Measurements from ENCODE around the gene ZNF654.

ZNF654 gene

DNA sequence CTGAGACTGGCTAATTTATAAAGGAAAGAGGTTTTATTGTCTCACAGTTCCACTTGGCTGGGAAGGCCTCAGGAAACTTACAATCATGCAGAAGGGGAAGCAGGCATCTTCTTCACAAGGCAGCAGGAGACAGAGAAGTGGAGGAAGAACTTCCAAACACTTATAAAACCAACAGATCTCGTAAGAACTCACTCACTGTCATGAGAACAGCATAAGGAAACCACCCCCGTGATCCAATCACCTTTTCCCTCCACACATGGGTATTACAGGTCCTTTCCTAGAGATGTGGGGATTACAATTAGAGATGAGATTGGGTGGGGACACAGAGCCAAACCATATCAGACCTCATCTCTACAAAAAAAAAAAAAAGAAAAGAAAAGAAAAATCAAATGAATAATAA, 26.0 kb upstream of the ZNF654 start:
- Histone ChIP-seq H3K27ac (replicated peaks) (no peak overlapping the region), H3K4me3 (replicated peaks; ENCODE audit: insufficient read depth, low read length) (no peak overlapping the region), H3K27me3 (ENCODE audit: insufficient read depth, poor library complexity, severe bottlenecking) (no peaks in the 10 kb centered on the region)
- TF ChIP-seq, protein P1, sequence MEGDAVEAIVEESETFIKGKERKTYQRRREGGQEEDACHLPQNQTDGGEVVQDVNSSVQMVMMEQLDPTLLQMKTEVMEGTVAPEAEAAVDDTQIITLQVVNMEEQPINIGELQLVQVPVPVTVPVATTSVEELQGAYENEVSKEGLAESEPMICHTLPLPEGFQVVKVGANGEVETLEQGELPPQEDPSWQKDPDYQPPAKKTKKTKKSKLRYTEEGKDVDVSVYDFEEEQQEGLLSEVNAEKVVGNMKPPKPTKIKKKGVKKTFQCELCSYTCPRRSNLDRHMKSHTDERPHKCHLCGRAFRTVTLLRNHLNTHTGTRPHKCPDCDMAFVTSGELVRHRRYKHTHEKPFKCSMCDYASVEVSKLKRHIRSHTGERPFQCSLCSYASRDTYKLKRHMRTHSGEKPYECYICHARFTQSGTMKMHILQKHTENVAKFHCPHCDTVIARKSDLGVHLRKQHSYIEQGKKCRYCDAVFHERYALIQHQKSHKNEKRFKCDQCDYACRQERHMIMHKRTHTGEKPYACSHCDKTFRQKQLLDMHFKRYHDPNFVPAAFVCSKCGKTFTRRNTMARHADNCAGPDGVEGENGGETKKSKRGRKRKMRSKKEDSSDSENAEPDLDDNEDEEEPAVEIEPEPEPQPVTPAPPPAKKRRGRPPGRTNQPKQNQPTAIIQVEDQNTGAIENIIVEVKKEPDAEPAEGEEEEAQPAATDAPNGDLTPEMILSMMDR (IDR thresholded peaks at IDR 0.05; ENCODE audit: insufficient read depth, low read length): no peak
- no peak for TF ChIP-seq GABPA (IDR thresholded peaks at IDR 0.05; ENCODE audit: low read depth)
- no peak for TF ChIP-seq SPI1 (IDR thresholded peaks at IDR 0.05; ENCODE audit: borderline replicate concordance, low read depth)
- TF ChIP-seq, protein P2, sequence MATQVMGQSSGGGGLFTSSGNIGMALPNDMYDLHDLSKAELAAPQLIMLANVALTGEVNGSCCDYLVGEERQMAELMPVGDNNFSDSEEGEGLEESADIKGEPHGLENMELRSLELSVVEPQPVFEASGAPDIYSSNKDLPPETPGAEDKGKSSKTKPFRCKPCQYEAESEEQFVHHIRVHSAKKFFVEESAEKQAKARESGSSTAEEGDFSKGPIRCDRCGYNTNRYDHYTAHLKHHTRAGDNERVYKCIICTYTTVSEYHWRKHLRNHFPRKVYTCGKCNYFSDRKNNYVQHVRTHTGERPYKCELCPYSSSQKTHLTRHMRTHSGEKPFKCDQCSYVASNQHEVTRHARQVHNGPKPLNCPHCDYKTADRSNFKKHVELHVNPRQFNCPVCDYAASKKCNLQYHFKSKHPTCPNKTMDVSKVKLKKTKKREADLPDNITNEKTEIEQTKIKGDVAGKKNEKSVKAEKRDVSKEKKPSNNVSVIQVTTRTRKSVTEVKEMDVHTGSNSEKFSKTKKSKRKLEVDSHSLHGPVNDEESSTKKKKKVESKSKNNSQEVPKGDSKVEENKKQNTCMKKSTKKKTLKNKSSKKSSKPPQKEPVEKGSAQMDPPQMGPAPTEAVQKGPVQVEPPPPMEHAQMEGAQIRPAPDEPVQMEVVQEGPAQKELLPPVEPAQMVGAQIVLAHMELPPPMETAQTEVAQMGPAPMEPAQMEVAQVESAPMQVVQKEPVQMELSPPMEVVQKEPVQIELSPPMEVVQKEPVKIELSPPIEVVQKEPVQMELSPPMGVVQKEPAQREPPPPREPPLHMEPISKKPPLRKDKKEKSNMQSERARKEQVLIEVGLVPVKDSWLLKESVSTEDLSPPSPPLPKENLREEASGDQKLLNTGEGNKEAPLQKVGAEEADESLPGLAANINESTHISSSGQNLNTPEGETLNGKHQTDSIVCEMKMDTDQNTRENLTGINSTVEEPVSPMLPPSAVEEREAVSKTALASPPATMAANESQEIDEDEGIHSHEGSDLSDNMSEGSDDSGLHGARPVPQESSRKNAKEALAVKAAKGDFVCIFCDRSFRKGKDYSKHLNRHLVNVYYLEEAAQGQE (IDR thresholded peaks at IDR 0.05; ENCODE audit: insufficient replicate concordance, low read depth): no peak
- no peak for TF ChIP-seq POLR2AphosphoS5 (IDR thresholded peaks at IDR 0.05; ENCODE audit: low read depth)
- DNase-seq (ENCODE audit: low read depth in 1 of 2, low spot score in 1 of 2): no peak

DNA sequence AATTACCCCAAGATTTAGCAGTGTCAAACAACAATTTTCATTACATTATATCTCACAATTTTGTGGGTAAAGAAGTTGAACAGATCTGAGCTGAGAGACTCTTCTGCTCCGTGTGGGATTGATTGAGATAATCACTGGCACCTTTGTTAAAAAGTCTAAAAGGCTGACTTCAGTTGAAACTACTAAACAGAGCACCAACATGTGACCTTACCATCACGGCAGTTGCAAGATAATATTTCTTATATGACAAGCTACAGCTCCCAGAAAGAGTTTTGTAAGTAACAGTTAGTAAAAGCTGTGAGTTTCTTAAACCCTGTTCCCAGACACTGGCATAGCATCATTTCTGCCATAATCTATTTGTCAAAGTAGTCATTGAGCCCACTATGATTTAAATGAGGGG, 25.2 kb upstream of the ZNF654 start:
- Histone ChIP-seq H3K4me3 (replicated peaks; ENCODE audit: insufficient read depth, low read length) (no peak overlapping the region), H3K27me3 (ENCODE audit: insufficient read depth, poor library complexity, severe bottlenecking) (no peaks in the 10 kb centered on the region), H3K27ac (replicated peaks) (no peak overlapping the region)
- no peak for TF ChIP-seq POLR2AphosphoS5 (IDR thresholded peaks at IDR 0.05; ENCODE audit: low read depth)
- TF ChIP-seq GABPA (IDR thresholded peaks at IDR 0.05; ENCODE audit: low read depth): no peak
- TF ChIP-seq, protein P1 (IDR thresholded peaks at IDR 0.05; ENCODE audit: insufficient read depth, low read length): no peak
- DNase-seq (ENCODE audit: low read depth in 1 of 2, low spot score in 1 of 2): no peak

DNA sequence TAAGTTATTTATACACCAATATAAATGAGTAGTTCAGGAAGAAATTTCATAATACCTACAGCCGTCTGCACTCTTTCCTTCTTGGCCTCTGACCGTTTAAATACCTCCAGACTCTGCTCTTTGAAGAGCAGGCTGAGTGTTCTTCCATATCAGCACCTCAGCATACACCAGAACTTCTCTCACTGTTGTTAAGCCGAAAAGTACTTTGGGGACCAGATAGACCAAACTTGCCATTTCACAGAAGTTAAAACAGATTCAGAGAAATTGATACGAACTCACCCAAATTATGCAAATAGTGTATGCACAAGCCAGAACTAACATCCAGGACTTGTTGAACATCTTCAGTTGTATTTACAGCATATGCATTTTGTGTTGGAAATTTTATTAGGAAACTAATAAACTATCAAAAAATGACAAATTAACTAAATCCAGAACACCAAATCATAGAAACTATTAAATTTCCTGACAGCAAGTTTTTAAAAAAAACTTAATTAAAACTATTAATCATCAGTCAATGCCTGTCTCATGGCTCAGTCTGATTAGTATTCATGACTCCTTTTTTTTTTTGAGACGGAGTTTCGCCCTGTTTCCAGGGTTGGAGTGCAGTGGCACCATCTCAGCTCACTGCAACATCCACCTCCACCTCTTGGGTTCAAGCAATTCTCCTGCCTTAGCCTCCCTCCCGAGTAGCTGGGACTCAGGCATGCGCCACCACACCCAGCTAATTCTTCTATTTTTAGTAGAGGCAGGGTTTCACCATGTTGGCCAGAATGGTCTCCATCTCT, 24.4 kb upstream of the ZNF654 start:
- Histone ChIP-seq H3K27me3 (ENCODE audit: insufficient read depth, poor library complexity, severe bottlenecking) (no peaks in the 10 kb centered on the region), H3K27ac (replicated peaks) (no peak overlapping the region), H3K4me3 (replicated peaks; ENCODE audit: insufficient read depth, low read length) (no peak overlapping the region)
- no peak for DNase-seq (ENCODE audit: low read depth in 1 of 2, low spot score in 1 of 2)
- TF ChIP-seq, protein P2 (IDR thresholded peaks at IDR 0.05; ENCODE audit: insufficient replicate concordance, low read depth): no peak
- TF ChIP-seq POLR2AphosphoS5 (IDR thresholded peaks at IDR 0.05; ENCODE audit: low read depth) (no peak), GABPA (IDR thresholded peaks at IDR 0.05; ENCODE audit: low read depth) (no peak), SPI1 (IDR thresholded peaks at IDR 0.05; ENCODE audit: borderline replicate concordance, low read depth) (no peak)
- TF ChIP-seq, protein P1 (IDR thresholded peaks at IDR 0.05; ENCODE audit: insufficient read depth, low read length): no peak
